GM04503 (cell line): ENCODE data around the gene PTGDR2.

Source experiments
- DNase-seq: peaks from one replicate; pipeline ENCODE4 v3.0.0-alpha.2; 2012; ENCODE audit warnings: low read depth

Gene PTGDR2

DNA sequence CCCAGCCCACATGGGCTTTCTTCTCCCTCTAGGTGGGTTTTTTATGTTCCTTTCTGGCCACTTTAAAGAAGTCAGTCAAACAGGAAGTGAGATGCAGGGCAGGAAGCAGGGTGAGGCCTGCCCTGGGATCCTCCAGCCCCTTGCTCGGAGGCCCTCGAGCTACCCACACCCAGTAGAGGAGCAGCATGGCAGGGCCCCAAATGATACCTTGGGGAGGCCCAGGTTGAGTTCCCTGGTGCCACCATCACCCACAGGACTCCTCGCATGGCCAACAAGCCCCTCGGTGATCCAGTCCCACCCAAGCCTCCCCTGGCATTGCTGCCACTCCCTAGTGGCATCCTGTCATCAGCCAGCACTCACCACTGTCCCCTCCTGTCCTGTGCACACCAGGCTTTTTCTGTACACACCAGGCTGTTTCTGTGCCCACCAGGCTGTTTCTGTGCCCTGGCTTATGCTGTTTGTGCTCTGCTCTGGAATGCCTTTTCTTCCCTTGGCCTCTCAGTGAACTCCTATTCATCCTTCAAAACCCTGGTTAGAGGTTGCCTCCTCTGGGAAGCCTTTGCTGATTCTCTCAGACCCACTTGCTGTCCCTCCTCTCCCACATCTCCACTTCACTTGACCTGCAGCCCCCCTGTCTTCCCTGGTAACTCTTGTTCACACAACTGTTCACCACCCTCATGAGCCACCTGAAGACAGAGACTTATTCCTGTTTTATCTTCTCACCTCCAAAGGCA lies 3.1 kb upstream of the PTGDR2 start:
- no peak for DNase-seq

DNA sequence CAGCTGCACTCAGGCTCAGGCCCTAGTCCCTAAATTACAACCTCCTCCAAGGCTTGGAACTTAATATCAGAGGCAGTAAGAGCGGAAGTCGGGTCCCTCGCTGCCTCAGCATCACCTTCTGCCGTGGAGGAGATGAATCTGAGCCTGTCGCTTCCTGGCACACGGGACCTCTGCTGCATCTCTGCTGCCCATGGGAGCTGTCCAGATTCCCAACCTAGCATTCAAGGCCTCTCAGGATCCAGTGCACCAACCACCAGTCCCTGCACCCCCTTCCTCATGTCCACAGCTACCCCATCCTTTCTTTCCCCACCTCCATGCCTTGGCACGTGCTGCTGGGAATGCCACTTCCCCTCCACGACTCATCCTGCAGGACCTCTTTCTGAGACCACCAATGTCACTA lies 2.5 kb upstream of the PTGDR2 start:
- DNase-seq: no peak

GRCh38 chr11:60857378-60858232 lies 1.9 kb upstream of the PTGDR2 start:
- no peak for DNase-seq

DNA sequence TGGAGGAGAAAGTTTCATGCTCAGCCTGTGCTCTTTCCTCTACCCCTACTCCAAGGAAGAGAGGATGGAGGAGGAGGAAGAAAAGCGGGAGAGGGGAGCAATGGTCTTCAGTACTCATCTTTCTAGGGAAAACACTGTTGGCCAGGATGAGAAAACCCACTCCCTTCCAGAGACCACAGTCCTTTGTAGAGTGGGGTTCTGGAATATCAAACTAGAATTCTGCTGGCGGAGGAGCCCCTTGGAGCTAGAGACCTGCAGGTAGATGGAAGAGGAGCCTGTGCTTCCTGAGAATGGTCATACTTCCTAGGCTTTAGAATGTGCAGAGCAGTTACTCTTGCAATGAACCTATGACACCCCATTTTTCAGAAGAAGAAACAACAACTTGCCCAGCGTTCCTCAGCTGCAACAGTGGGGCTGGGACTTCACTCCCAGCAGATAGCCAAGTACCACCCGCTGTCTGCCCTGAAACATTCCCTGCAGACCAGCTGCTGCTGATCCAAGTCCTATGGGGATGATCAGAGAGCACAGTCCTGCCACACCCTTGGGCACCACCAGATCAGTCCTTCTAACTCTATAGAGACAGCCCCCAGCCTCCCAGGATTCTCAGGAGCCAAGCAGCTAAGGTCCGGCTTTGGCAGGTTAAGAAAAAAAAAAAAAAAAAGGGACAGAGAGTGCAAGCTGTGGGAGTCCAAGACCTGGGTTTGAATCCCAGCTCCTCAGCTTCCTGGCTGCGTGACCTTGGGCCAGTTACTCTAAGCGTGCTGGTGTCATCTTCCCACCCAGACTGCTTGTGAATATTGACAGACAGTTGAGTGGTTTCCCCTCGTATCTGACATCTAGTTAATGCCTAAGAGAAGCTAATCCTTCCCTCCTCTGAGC lies 664 bp downstream of the PTGDR2 start:
- no peak for DNase-seq

- no peak for DNase-seq
Measured at GRCh38 chr11:60854140-60854846, 1.5 kb downstream of the PTGDR2 start.

DNA sequence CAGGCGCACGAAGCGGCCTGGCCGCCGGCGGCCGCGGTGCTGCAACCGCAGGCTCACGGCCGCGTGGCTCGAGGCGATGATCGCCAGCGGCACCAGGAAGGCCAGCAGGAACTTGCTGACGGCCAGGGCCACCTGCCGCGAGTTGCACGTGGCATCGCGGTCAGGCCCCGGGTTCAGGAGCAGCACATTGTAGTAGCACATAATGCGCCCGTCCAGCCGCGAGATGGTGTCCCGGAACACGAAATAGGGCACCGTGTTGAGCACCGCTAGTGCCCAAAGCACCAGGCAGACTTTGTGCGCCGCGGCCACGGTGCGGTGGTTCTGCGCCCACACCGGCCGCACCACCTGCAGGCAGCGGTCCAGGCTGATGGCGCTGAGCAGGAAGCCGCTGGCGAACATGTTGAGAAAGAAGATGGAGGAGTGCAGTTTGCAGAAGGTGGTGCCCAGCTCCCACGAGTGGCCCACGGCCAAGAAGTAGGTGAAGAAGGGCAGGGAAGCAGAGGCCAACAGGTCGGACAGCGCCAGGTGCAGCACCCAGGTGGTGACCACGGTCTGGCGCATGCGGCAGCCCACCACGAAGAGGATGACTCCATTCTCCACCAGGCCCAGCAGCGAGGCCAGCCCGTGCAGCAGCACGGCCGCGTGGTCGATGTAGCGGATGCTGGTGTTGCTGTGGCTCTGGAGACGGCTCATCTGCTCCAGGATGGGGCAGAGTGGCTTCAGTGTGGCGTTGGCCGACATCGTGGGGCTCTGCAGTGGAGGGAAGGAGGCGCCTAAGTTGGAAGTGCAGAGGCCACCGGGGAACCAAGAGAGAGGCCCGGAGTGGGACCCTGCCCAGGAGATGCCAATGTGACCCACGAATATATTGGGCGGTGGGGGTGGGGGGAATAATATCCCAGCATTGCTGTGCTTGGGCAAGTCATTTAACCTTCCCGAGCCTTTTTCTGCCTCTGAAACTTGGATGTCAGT lies 2.5 kb downstream of the PTGDR2 start:
- no peak for DNase-seq

DNA sequence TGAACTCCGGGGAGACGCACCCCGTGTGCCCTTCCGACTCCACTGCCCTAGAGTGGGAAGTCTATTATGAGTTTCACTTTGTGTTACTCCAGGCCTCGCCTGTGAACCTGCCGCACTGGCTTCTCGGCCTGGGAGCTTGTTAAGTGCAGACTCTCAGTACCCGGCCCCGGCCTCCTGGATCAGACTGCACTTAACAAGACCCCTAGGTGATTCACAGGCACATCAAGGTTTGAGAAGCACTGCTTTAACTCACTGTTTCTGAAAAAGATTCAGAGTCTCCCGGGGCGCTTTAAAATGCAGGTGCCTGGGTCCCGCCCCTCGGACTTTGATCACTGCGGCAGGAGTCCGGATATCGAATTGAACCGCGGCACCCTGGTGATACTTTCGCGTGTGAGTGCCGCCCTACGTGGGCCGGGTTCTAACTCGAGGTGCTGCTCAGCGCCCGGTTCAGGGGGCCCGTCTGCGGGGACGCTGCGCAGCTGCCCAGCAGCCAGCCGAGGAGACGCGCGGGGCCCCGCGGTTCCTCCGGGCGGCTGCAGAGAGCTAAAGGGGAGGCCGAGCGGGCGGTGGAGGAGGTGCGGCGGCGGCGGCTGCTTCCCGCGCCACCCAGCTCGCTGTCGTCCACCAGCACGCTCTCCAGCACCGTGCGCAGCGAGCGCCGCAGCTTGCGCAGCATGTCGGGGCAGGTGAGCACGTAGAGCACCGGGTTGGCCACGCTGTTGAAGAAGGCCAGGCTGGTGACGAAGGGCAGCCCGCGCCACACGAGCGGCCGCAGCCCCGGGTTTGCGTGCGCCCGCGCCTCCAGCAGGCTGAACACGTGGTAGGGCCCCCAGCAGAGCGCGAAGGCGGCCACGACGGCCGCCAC lies 3.4 kb downstream of the PTGDR2 start:
- no peak for DNase-seq

- no peak for DNase-seq
Measured at GRCh38 chr11:60851327-60852104, 4.2 kb downstream of the PTGDR2 start.

- no peak for DNase-seq
Measured at GRCh38 chr11:60849641-60850520, 5.9 kb downstream of the PTGDR2 start.

- no peak for DNase-seq
Measured at GRCh38 chr11:60848714-60849151, 7.0 kb downstream of the PTGDR2 start.

DNA sequence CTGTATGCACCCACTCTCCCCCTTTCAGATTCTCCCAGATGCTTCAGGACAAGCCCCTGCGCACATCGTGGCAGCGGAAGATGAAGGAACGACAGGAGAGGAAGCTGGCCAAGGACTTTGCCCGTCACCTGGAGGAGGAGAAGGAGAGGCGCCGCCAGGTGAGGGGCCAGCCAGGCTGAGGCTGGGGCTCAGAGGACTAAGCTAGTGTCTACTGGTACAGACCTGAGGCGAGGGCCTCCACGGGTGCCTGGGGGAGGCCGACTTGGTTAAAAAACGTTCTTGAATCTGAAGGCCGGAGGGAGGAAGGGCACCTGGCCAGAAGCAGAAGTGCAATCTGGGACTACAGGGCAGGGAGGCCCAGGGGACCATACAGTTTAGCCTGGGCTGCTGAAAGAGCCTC lies 7.9 kb downstream of the PTGDR2 start:
- no peak for DNase-seq

DNA sequence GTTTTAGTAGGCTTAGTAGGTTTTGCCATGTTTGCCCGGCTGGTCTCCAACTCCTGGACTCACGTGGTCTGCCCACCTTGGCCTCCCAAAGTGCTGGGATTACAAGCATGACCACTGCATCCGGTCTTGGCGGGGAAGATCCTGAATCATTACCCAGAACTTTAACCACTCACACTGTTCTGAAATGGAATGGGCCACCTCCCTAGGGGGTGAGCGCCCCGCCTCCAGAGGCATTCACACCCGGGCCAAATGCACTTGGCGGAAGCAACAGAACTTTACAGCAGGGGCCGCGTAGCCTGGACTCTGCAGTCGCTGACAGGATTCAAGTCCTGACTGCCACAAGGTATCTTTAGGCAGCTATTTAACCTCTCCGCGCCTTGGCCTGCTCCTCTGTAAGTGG lies 8.5 kb downstream of the PTGDR2 start:
- DNase-seq: no peak

DNA sequence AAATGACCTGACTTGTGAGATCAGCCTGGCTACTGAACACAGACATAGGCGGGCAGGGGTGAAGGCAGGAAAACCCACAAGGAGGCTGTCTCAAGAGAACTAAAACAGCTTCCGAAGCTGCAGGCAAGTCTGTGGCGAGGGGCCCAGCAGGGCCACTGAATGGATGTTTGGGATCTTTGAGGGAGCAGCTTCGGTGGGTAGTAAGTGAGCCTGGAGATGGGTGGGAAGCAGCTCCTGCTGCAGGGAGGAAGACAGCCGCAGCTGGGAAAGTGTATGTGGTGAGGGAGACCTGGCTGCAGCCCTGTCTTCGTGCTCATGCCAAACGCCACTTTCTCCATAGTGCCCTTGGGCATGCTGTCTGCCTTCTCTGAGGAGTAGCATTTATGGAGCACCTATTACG lies 10.4 kb downstream of the PTGDR2 start:
- DNase-seq: no peak

- no peak for DNase-seq
Measured at GRCh38 chr11:60844870-60845221, 10.9 kb downstream of the PTGDR2 start.

DNA sequence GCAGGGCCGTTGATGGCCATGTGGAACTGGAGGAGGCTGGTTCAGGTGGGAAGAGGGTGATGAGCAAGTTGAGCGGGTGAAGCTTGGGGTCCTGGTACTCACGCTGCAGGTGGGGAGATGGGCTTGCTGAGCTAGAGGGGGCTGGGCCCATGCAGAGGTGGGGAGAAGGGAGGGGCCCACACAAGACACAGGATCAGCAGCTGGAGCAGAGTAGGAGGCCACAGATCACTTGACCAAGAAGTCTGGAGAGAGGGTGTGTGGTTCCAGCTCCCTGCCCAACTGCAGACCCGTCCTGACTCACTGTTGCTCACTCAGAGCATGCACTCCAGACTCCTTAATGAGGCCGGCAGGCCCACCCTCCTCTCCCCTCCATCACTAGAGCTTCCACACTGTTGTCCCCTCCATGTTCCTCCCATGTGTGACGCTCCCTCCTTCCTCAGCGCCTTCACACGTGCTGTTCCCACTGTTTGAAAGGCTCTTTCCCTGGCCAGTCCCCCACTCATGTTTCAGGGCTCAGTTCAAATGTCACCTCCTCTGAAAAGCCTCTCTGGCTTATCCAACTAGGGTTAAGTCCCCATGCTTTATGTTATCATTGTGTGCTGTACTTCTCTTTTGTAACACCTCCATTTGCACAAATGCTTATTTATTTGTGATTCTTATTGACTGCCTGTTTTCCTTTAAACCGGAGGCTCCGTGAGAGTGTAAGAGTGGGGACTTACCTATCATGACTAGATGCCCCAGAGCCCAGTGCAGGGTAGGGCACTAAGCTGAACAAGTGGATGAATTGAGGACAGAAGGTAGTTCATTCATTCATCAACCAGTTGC lies 11.5 kb downstream of the PTGDR2 start:
- no peak for DNase-seq

- no peak for DNase-seq
Measured at GRCh38 chr11:60842668-60843600, 12.8 kb downstream of the PTGDR2 start.
